ENCODE measurements around the gene GOLGA1.

Gene GOLGA1

DNA sequence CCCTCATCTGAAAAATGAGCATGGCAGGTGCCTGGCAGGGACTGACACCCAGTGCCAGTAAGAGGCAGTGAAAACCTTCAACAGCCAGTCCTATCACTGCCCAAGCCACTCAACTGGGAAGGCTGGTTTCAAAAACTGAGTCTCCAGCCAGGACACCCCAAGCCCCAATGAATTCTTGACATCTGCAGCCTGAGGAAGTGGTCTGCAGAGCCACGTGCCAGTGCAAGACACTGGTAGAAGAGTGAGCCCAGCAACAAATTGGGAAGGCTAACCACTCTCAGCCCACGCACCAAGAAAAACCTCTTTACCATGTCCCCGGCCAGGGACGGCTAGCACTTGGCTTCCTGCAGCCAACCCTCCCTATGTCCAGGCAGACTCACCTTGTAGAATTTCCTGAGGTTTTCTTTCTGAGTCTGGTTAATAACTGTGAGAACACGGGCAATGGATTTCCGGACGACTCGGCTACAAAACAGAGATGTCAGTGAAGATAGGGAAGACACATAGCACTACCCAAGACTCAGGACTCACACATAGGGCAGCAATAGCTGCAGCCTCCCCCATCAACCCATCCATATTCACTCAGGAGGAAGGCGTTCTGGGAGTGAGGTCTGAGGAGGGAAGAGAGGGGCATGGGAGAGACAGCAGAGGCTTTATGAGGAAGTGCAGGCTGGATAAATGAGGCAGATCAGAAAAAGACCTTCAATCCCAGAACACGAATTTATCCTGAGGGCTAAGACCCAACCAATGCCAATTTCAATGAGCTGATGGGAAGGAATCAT is 80.9 kb downstream of the GOLGA1 start:
- Histone ChIP-seq H3K4me3 (ENCODE audit: low read depth, low read length) (peak overlapping the region; percentile 90), H3K4me1 (peaks cover 7% of the 10 kb centered on the region)

DNA sequence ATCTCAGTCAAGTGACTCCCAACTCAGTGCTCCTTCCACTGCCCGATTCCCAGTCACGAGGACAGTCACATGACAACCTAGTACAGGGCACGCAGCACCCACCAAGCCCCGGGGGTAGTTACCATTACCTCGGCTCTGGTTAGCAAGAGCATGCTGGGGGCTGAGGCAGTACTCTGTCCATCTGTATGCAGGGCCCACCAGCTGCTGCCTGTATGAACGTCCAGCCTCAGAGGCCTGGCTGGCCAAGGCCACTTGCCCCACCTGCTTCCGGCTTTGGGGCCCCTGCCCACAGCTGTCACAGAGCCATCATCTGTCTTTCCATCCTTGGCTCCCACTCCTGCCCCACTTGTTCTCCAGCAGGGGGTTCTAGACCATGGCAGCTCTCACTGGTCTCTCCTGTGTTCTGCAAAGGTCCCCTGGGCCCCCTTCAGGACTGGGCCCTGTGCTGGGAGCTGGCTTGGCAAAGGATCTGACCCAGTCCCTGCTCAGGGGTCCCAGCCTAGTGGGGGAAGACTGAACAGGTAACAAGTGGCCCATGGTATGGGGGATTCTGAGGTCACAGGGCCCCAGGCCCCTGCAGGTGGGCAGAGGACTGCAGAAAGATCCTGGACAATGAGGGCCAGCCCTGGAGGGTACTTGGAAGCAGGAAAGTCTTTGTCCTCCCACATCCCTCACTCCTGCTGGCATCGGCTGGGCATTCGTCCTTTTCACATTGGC is 82.4 kb downstream of the GOLGA1 start:
- H3K27ac ChIP-seq: no peak overlapping the region
- H2AFZ ChIP-seq: no peak overlapping the region
- H3K9me3 ChIP-seq (ENCODE audit: control insufficient read depth, low read length): no peaks in the 10 kb centered on the region
- no peak overlapping the region for H3K4me2 ChIP-seq (ENCODE audit: low read length)
- TF ChIP-seq, protein P1, sequence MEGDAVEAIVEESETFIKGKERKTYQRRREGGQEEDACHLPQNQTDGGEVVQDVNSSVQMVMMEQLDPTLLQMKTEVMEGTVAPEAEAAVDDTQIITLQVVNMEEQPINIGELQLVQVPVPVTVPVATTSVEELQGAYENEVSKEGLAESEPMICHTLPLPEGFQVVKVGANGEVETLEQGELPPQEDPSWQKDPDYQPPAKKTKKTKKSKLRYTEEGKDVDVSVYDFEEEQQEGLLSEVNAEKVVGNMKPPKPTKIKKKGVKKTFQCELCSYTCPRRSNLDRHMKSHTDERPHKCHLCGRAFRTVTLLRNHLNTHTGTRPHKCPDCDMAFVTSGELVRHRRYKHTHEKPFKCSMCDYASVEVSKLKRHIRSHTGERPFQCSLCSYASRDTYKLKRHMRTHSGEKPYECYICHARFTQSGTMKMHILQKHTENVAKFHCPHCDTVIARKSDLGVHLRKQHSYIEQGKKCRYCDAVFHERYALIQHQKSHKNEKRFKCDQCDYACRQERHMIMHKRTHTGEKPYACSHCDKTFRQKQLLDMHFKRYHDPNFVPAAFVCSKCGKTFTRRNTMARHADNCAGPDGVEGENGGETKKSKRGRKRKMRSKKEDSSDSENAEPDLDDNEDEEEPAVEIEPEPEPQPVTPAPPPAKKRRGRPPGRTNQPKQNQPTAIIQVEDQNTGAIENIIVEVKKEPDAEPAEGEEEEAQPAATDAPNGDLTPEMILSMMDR (IDR thresholded peaks at IDR 0.05): no peak
- H3K36me3 ChIP-seq (ENCODE audit: control insufficient read depth, insufficient read depth, low read length): no peaks in the 10 kb centered on the region
- peaks cover 2% of the 10 kb centered on the region for H3K79me2 ChIP-seq
- H3K9ac ChIP-seq: no peak overlapping the region
- H3K4me3 ChIP-seq (ENCODE audit: low read depth, low read length): no peak overlapping the region
- H3K4me1 ChIP-seq: peaks cover 7% of the 10 kb centered on the region
- no peaks in the 10 kb centered on the region for H3K27me3 ChIP-seq (ENCODE audit: control insufficient read depth, insufficient read depth, low read length)

More for the DNA sequence above, 80.9 kb downstream of the GOLGA1 start:
- no peak overlapping the region for H3K9ac ChIP-seq
- peaks cover 2% of the 10 kb centered on the region for H3K79me2 ChIP-seq
- no peaks in the 10 kb centered on the region for H3K36me3 ChIP-seq (ENCODE audit: control insufficient read depth, insufficient read depth, low read length)
- H3K27me3 ChIP-seq (ENCODE audit: control insufficient read depth, insufficient read depth, low read length): no peaks in the 10 kb centered on the region
- TF ChIP-seq, protein P1 (IDR thresholded peaks at IDR 0.05): no peak
- H2AFZ ChIP-seq: no peak overlapping the region
- no peaks in the 10 kb centered on the region for H3K9me3 ChIP-seq (ENCODE audit: control insufficient read depth, low read length)
- no peak overlapping the region for H3K27ac ChIP-seq
- peak overlapping the region; percentile 73 for H3K4me2 ChIP-seq (ENCODE audit: low read length)

DNA sequence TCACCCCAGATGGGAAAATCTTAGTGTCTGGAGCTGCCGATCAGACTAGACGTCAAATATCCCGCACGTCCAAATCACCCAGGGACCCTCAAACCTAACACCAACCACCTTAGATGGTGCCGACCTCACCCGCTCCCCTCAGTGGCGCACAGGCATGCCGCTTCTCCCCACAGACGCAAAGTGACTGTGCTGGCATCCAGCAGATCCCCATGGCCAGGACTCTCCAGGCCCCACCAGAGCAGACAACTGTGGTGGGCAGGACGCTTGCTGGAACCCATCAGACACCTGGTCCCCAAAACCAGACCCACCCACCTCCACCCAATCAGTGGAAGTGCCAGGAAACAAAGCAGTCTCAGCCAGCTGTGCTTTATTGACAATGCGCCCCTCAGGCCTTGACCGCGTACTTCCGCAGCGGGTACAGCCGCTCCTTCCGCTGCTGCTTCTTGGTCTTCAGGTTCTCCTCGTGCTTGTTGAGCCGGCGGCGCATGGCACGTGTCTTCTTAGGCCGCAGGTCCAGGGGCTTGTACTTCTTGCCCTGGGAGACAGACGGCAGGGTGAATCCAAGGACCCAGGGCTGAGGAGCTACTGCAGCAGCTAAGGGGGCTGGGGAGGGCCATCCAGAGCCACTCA is 83.2 kb downstream of the GOLGA1 start:
- TF ChIP-seq, protein P1 (IDR thresholded peaks at IDR 0.05): no peak
- no peak overlapping the region for H3K27ac ChIP-seq
- H3K4me3 ChIP-seq (ENCODE audit: low read depth, low read length): no peak overlapping the region
- H3K79me2 ChIP-seq: peaks cover 2% of the 10 kb centered on the region
- no peaks in the 10 kb centered on the region for H3K27me3 ChIP-seq (ENCODE audit: control insufficient read depth, insufficient read depth, low read length)
- H3K4me1 ChIP-seq: peaks cover 7% of the 10 kb centered on the region
- H3K4me2 ChIP-seq (ENCODE audit: low read length): no peak overlapping the region
- no peaks in the 10 kb centered on the region for H3K36me3 ChIP-seq (ENCODE audit: control insufficient read depth, insufficient read depth, low read length)
- H3K9me3 ChIP-seq (ENCODE audit: control insufficient read depth, low read length): no peaks in the 10 kb centered on the region
- no peak overlapping the region for H2AFZ ChIP-seq
- H3K9ac ChIP-seq: no peak overlapping the region

DNA sequence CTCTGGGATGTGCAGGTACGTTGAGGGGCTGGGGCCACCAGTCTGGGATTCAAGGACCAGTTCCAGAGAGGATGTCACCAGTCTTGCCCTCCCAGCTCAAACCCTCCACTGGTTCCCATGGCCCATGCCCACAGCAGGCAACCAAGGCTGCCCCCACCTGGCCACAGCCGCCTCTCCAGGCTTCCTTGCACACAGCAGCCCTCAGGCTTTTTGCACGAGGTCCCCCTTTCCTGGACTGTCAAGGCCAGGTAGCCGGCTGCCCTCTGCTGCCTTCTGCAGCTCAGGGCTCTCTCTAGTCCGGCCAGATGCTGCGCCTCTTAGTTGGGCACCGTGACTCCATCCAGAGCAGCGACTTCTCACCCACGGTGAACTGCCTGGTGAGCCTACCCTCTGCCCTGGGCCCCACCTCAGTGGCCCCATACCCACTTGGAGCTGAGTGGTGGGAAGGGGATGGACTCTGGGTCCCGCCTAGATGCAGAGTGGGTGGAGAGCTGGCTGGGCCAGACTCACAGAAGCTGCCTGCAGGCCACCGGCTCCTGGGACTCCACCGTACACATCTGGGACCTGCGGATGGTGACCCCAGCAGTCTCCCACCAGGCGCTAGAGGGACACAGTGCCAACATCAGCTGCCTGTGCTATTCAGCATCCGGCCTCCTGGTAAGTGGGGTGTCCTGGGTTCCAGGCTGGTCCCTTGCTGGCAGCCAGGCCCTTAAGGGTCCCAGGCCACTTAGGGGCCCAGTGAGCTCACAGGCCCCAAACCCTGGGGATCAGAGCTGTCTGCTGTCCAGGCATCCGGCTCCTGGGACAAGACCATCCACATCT is 84.7 kb downstream of the GOLGA1 start:
- Histone ChIP-seq H3K4me1 (peaks cover 10% of the 10 kb centered on the region), H3K9me3 (ENCODE audit: control insufficient read depth, low read length) (no peaks in the 10 kb centered on the region), H2AFZ (no peak overlapping the region), H3K27me3 (ENCODE audit: control insufficient read depth, insufficient read depth, low read length) (no peaks in the 10 kb centered on the region), H3K4me3 (ENCODE audit: low read depth, low read length) (no peak overlapping the region), H3K9ac (no peak overlapping the region), H3K79me2 (peaks cover 2% of the 10 kb centered on the region), H3K27ac (no peak overlapping the region), H3K36me3 (ENCODE audit: control insufficient read depth, insufficient read depth, low read length) (no peaks in the 10 kb centered on the region), H3K4me2 (ENCODE audit: low read length) (no peak overlapping the region)
- TF ChIP-seq, protein P1 (IDR thresholded peaks at IDR 0.05): no peak

Measured in parathyroid adenoma (tissue), 2 donors.